NB4 (cell line): ENCODE measurements around the gene RIMS1.

Experiments
- MYC ChIP-seq: IDR thresholded peaks from 2 replicates; pipeline ENCODE4 v1.6.1; 2011; ENCODE audit warnings: low read depth, low read length
- POLR2A ChIP-seq: IDR thresholded peaks from 2 replicates; pipeline ENCODE4 v1.6.1; 2011; ENCODE audit warnings: mild to moderate bottlenecking; ENCODE audit not compliant: insufficient read length; ENCODE audit errors: extremely low read depth

- no peak for TF ChIP-seq MYC
- TF ChIP-seq POLR2A, result no peak
Measured at GRCh38 chr6:72271531-72271930, 385.2 kb downstream of the RIMS1 start.
